Caco-2 (cell line): ENCODE data around the gene BASP1. TPM values are rescaled to one million over a fixed set of nuclear protein-coding genes. Genes with fewer than 3 reads are reported as not detected.

Experiments used
- BruUV-seq: library from RNA; stranded (reverse); fragments of 400-500 nt; replicated peaks from 2 replicates; lab custom pipeline; 2021; lab: Mats Ljungman, UMichigan
- CTCF ChIA-PET: fragments of 300-600 bp; sonication (Branson Sonifier 250); formaldehyde crosslinking; loops from one replicate; lab custom pipeline; 2022; ENCODE audit warnings: antibody characterized with exemption; lab: Charles Lee
- POLR2A ChIA-PET: fragments of 300-600 bp; sonication (Branson Sonifier 250); formaldehyde crosslinking; loops from one replicate; lab custom pipeline; 2022; ENCODE audit warnings: antibody characterized with exemption; lab: Charles Lee
- DNase-seq, 2 experiments: peaks; one replicate each; pipeline versions ENCODE4 v3.0.0 to v3.0.0-alpha.2; 2020 to 2022
- H3K27me3 ChIP-seq: replicated peaks from 2 replicates; pipeline ENCODE4 v1.6.0; 2011; ENCODE audit warnings: low read length; ENCODE audit not compliant: control insufficient read depth, insufficient read depth
- H3K36me3 ChIP-seq: 2 replicates; pipeline ENCODE4 v1.5.1; 2011; ENCODE audit warnings: low read length; ENCODE audit not compliant: control insufficient read depth, insufficient read depth
- H3K4me1 ChIP-seq: fragments of 250-450 bp; sonication (Bioruptor Pico); 2 replicates; pipeline ENCODE4 v1.5.1; 2020; ENCODE audit warnings: mild to moderate bottlenecking
- H3K4me3 ChIP-seq: 2 replicates; pipeline ENCODE4 v1.5.1; 2011; ENCODE audit warnings: low read depth, mild to moderate bottlenecking, control low read depth, low read length
- H3K9me3 ChIP-seq: fragments of 250-450 bp; sonication (Bioruptor Pico); 2 replicates; pipeline ENCODE4 v1.5.1; 2020; ENCODE audit warnings: mild to moderate bottlenecking, moderate library complexity
- H3K27ac Mint-ChIP-seq: one replicate; pipeline ENCODE4 v1.8.0; 2022; ENCODE audit warnings: mixed read lengths; ENCODE audit not compliant: unreplicated experiment
- H3K27me3 Mint-ChIP-seq: one replicate; pipeline ENCODE4 v1.8.0; 2022; ENCODE audit warnings: mixed read lengths; ENCODE audit not compliant: insufficient read depth, unreplicated experiment
- H3K36me3 Mint-ChIP-seq: one replicate; pipeline ENCODE4 v1.8.0; 2022; ENCODE audit warnings: mild to moderate bottlenecking, mixed read lengths; ENCODE audit not compliant: insufficient read depth, unreplicated experiment
- H3K4me1 Mint-ChIP-seq: one replicate; pipeline ENCODE4 v1.8.0; 2022; ENCODE audit warnings: low read depth, mixed read lengths; ENCODE audit not compliant: unreplicated experiment
- H3K4me3 Mint-ChIP-seq: one replicate; pipeline ENCODE4 v1.8.0; 2022; ENCODE audit warnings: mild to moderate bottlenecking, moderate library complexity, mixed read lengths; ENCODE audit not compliant: unreplicated experiment
- H3K9me3 Mint-ChIP-seq: one replicate; pipeline ENCODE4 v1.8.0; 2022; ENCODE audit warnings: mixed read lengths; ENCODE audit not compliant: unreplicated experiment
- CTCF ChIP-seq, 2 experiments: fragments of 200-600 bp in 1 of 2; IDR thresholded peaks; 1 replicate in 1 of 2; 2 replicates in 1 of 2; pipeline versions ENCODE4 v1.5.1 to v1.8.0; 2011 to 2022; ENCODE audit warnings: antibody characterized with exemption in 1 of 2, control low read depth in 1 of 2, inconsistent platforms in 1 of 2, low read depth in 1 of 2, low read length in 1 of 2, mild to moderate bottlenecking in 1 of 2, moderate library complexity in 1 of 2; ENCODE audit not compliant: insufficient read depth in 1 of 2, severe bottlenecking in 1 of 2, unreplicated experiment in 1 of 2
- intact Hi-C: fragments of 100-400 bp; cut with micrococcal nuclease; formaldehyde crosslinking; loops from one replicate; pipeline ENCODE4 v1.10.0; 2022; ENCODE audit not compliant: unreplicated experiment
- total RNA-seq: library from RNA; stranded (reverse); gene quantifications from 2 replicates; pipeline ENCODE4 v1.2.3, GENCODE V29; 2022

The BASP1 gene
- total RNA-seq, 1 experiment from 2014 or later: 78.1 TPM

GRCh38 chr5:17265041-17265440 is 47.6 kb downstream of the BASP1 start:
- POLR2A ChIA-PET: no interaction called here
- H3K27me3 ChIP-seq: no peaks in the 10 kb centered on the region
- peaks cover 66% of the 10 kb centered on the region for H3K36me3 Mint-ChIP-seq

GRCh38 chr5:17267106-17267505 is 49.7 kb downstream of the BASP1 start:
- CTCF ChIA-PET: no interaction called here
- Mint-ChIP-seq H3K27ac (no peak overlapping the region), H3K4me3 (no peak overlapping the region), H3K4me1 (no peaks in the 10 kb centered on the region), H3K36me3 (peaks cover 64% of the 10 kb centered on the region), H3K27me3 (no peaks in the 10 kb centered on the region), H3K9me3 (peaks cover 10% of the 10 kb centered on the region)
- TF ChIP-seq CTCF (IDR thresholded peaks at IDR 0.05; ENCODE audit: insufficient read depth in 1 of 2, low read depth in 1 of 2, low read length in 1 of 2, severe bottlenecking in 1 of 2, unreplicated experiment in 1 of 2): no peak
- Histone ChIP-seq H3K27me3 (no peaks in the 10 kb centered on the region), H3K4me3 (no peak overlapping the region), H3K36me3 (no peaks in the 10 kb centered on the region), H3K4me1 (no peaks in the 10 kb centered on the region), H3K9me3 (no peaks in the 10 kb centered on the region)
- POLR2A ChIA-PET: no interaction called here
- BruUV-seq: no TSS peak
- intact Hi-C loops: no loop called here
- DNase-seq: no peak

More at GRCh38 chr5:17265041-17265440, 47.6 kb downstream of the BASP1 start:
- Histone ChIP-seq H3K4me3 (no peak overlapping the region), H3K36me3 (no peaks in the 10 kb centered on the region), H3K9me3 (no peaks in the 10 kb centered on the region), H3K4me1 (no peaks in the 10 kb centered on the region)
- TF ChIP-seq CTCF (IDR thresholded peaks at IDR 0.05; ENCODE audit: insufficient read depth in 1 of 2, low read depth in 1 of 2, low read length in 1 of 2, severe bottlenecking in 1 of 2, unreplicated experiment in 1 of 2): no peak
- no peaks in the 10 kb centered on the region for H3K4me1 Mint-ChIP-seq
- no TSS peak for BruUV-seq
- H3K9me3 Mint-ChIP-seq: peaks cover 12% of the 10 kb centered on the region
- H3K27ac Mint-ChIP-seq: no peak overlapping the region
- CTCF ChIA-PET: no interaction called here
- H3K27me3 Mint-ChIP-seq: no peaks in the 10 kb centered on the region
- DNase-seq: no peak
- intact Hi-C loops: no loop called here
- no peak overlapping the region for H3K4me3 Mint-ChIP-seq

- Mint-ChIP-seq H3K9me3 (no peaks in the 10 kb centered on the region), H3K36me3 (peaks cover 50% of the 10 kb centered on the region), H3K27ac (no peak overlapping the region), H3K27me3 (no peaks in the 10 kb centered on the region), H3K4me3 (no peak overlapping the region), H3K4me1 (no peaks in the 10 kb centered on the region)
- Histone ChIP-seq H3K4me3 (no peak overlapping the region), H3K4me1 (no peaks in the 10 kb centered on the region), H3K9me3 (no peaks in the 10 kb centered on the region), H3K36me3 (no peaks in the 10 kb centered on the region), H3K27me3 (no peaks in the 10 kb centered on the region)
- ChIA-PET CTCF (no interaction called here), POLR2A (no interaction called here)
- DNase-seq: no peak
- intact Hi-C loops: no loop called here
- no TSS peak for BruUV-seq
- TF ChIP-seq CTCF (IDR thresholded peaks at IDR 0.05; ENCODE audit: insufficient read depth in 1 of 2, low read depth in 1 of 2, low read length in 1 of 2, severe bottlenecking in 1 of 2, unreplicated experiment in 1 of 2): no peak
These were observed 51.8 kb downstream of the BASP1 start for GRCh38 chr5:17269201-17269600.
